GM13976 (cell line): ENCODE measurements around the gene ADRA2B.

Experiments
- DNase-seq: peaks from one replicate; pipeline ENCODE4 v3.0.0; 2012; ENCODE audit warnings: low spot score
- CTCF ChIP-seq: IDR thresholded peaks from 2 replicates; pipeline ENCODE4 v1.5.1; 2012; ENCODE audit warnings: borderline replicate concordance, mild to moderate bottlenecking; ENCODE audit not compliant: insufficient read depth; ENCODE audit errors: extremely low read depth, missing control alignments, control extremely low read depth
- in situ Hi-C: fragments of 300-500 bp; cut with MboI; formaldehyde crosslinking; loops from one replicate; pipeline ENCODE4 v1.12.0; 2022; ENCODE audit warnings: low sequenced_read_pairs, mixed read lengths, inconsistent platforms; ENCODE audit not compliant: unreplicated experiment

The ADRA2B gene

GRCh38 chr2:96121414-96121813 lies 5.0 kb upstream of the ADRA2B start:
- in situ Hi-C loops, result loop anchor here (25.0 kb wide), 1 partner anchor 109 kb away; no protein-coding TSS in a partner anchor
- no peak for TF ChIP-seq CTCF
- no peak for DNase-seq

- TF ChIP-seq CTCF, result no peak
- in situ Hi-C loops, result loop anchor here (25.0 kb wide), 1 partner anchor 109 kb away; no protein-coding TSS in a partner anchor
- no peak for DNase-seq
Observed at GRCh38 chr2:96120991-96121390, 4.6 kb upstream of the ADRA2B start.

GRCh38 chr2:96120091-96120720 lies 3.8 kb upstream of the ADRA2B start:
- TF ChIP-seq CTCF, result no peak
- peak; percentile 67 for DNase-seq
- in situ Hi-C loops, result loop anchor here (25.0 kb wide), 1 partner anchor 108 kb away; no protein-coding TSS in a partner anchor

GRCh38 chr2:96119389-96119751 lies 3.0 kb upstream of the ADRA2B start:
- no peak for TF ChIP-seq CTCF
- in situ Hi-C loops, result loop anchor here (25.0 kb wide), 1 partner anchor 107 kb away; no protein-coding TSS in a partner anchor

GRCh38 chr2:96118698-96119388 lies 2.5 kb upstream of the ADRA2B start:
- no peak for TF ChIP-seq CTCF
- no peak for DNase-seq
- in situ Hi-C loops, result loop anchor here (25.0 kb wide), 1 partner anchor 107 kb away; no protein-coding TSS in a partner anchor

More at GRCh38 chr2:96119389-96119751, 3.0 kb upstream of the ADRA2B start:
- DNase-seq, result no peak

GRCh38 chr2:96117701-96118588 lies 1.6 kb upstream of the ADRA2B start:
- no peak for TF ChIP-seq CTCF
- in situ Hi-C loops, result loop anchor here (25.0 kb wide), 1 partner anchor 106 kb away; no protein-coding TSS in a partner anchor
- no peak for DNase-seq
